ENCODE results near the gene BRD4.
"Not testable (repeated sequence)": the region's sequence is repeated elsewhere in the genome, so short reads cannot be mapped to it uniquely, and the experiment has no call there.

BRD4 gene

GRCh38 chr19:15372891-15373301, 40.6 kb upstream of the BRD4 start:
- 96% methylated on average over 30 of the region's 30 CpGs for WGBS, 2 experiments

GRCh38 chr19:15372470-15372869, 40.1 kb upstream of the BRD4 start:
- Histone ChIP-seq H3K36me3 (ENCODE audit: control insufficient read depth, insufficient read depth, low read length) (peaks cover 51% of the 10 kb centered on the region), H3K27me3 (ENCODE audit: control insufficient read depth, insufficient read depth, low read length, poor library complexity, severe bottlenecking) (no peaks in the 10 kb centered on the region), H3K4me1 (ENCODE audit: control insufficient read depth, insufficient read depth, low read length) (no peaks in the 10 kb centered on the region), H3K9me3 (ENCODE audit: control insufficient read depth, low read length) (no peaks in the 10 kb centered on the region), H3K27ac (ENCODE audit: insufficient read depth, low read depth, low read length, poor library complexity, severe bottlenecking) (no peak overlapping the region), H3K4me3 (ENCODE audit: insufficient read depth, low read depth, low read length) (no peak overlapping the region)
- 97% methylated on average over 14 of the region's 14 CpGs for WGBS, 2 experiments

More at GRCh38 chr19:15372891-15373301, 40.6 kb upstream of the BRD4 start:
- no peak overlapping the region for H3K27ac ChIP-seq (ENCODE audit: insufficient read depth, low read depth, low read length, poor library complexity, severe bottlenecking)
- no peaks in the 10 kb centered on the region for H3K27me3 ChIP-seq (ENCODE audit: control insufficient read depth, insufficient read depth, low read length, poor library complexity, severe bottlenecking)
- no peaks in the 10 kb centered on the region for H3K4me1 ChIP-seq (ENCODE audit: control insufficient read depth, insufficient read depth, low read length)
- H3K36me3 ChIP-seq (ENCODE audit: control insufficient read depth, insufficient read depth, low read length), result peaks cover 47% of the 10 kb centered on the region
- no peak overlapping the region for H3K4me3 ChIP-seq (ENCODE audit: insufficient read depth, low read depth, low read length)
- H3K9me3 ChIP-seq (ENCODE audit: control insufficient read depth, low read length), result no peaks in the 10 kb centered on the region

GRCh38 chr19:15371786-15372380, 39.5 kb upstream of the BRD4 start:
- 92 to 96% methylated on average over 17 of the region's 17 CpGs for WGBS, 2 experiments
- no peak overlapping the region for H3K27ac ChIP-seq (ENCODE audit: insufficient read depth, low read depth, low read length, poor library complexity, severe bottlenecking)
- H3K9me3 ChIP-seq (ENCODE audit: control insufficient read depth, low read length), result no peaks in the 10 kb centered on the region
- H3K27me3 ChIP-seq (ENCODE audit: control insufficient read depth, insufficient read depth, low read length, poor library complexity, severe bottlenecking), result no peaks in the 10 kb centered on the region
- no peak overlapping the region for H3K4me3 ChIP-seq (ENCODE audit: insufficient read depth, low read depth, low read length)
- H3K4me1 ChIP-seq (ENCODE audit: control insufficient read depth, insufficient read depth, low read length), result no peaks in the 10 kb centered on the region
- peaks cover 55% of the 10 kb centered on the region for H3K36me3 ChIP-seq (ENCODE audit: control insufficient read depth, insufficient read depth, low read length)

- 97 to 98% methylated on average over 7 of the region's 7 CpGs for WGBS, 2 experiments
- Histone ChIP-seq H3K4me1 (ENCODE audit: control insufficient read depth, insufficient read depth, low read length) (no peaks in the 10 kb centered on the region), H3K36me3 (ENCODE audit: control insufficient read depth, insufficient read depth, low read length) (peaks cover 55% of the 10 kb centered on the region), H3K4me3 (ENCODE audit: insufficient read depth, low read depth, low read length) (no peak overlapping the region), H3K27ac (ENCODE audit: insufficient read depth, low read depth, low read length, poor library complexity, severe bottlenecking) (no peak overlapping the region), H3K9me3 (ENCODE audit: control insufficient read depth, low read length) (no peaks in the 10 kb centered on the region), H3K27me3 (ENCODE audit: control insufficient read depth, insufficient read depth, low read length, poor library complexity, severe bottlenecking) (no peaks in the 10 kb centered on the region)
Measured at GRCh38 chr19:15371119-15371518, 38.8 kb upstream of the BRD4 start.

- no peak overlapping the region for H3K4me3 ChIP-seq (ENCODE audit: insufficient read depth, low read depth, low read length)
- no peak overlapping the region for H3K27ac ChIP-seq (ENCODE audit: insufficient read depth, low read depth, low read length, poor library complexity, severe bottlenecking)
- no peaks in the 10 kb centered on the region for H3K9me3 ChIP-seq (ENCODE audit: control insufficient read depth, low read length)
- H3K4me1 ChIP-seq (ENCODE audit: control insufficient read depth, insufficient read depth, low read length), result no peaks in the 10 kb centered on the region
- WGBS, 2 experiments, result 95 to 98% methylated on average over 9 of the region's 9 CpGs
- H3K36me3 ChIP-seq (ENCODE audit: control insufficient read depth, insufficient read depth, low read length), result peaks cover 65% of the 10 kb centered on the region
- no peaks in the 10 kb centered on the region for H3K27me3 ChIP-seq (ENCODE audit: control insufficient read depth, insufficient read depth, low read length, poor library complexity, severe bottlenecking)
Measured at GRCh38 chr19:15369594-15369891, 37.2 kb upstream of the BRD4 start.

- WGBS, 2 experiments, result 96% methylated on average over 35 of the region's 35 CpGs
- peaks cover 68% of the 10 kb centered on the region for H3K36me3 ChIP-seq (ENCODE audit: control insufficient read depth, insufficient read depth, low read length)
Measured at GRCh38 chr19:15368798-15369593, 36.7 kb upstream of the BRD4 start.

GRCh38 chr19:15368051-15368632, 35.8 kb upstream of the BRD4 start:
- peaks cover 68% of the 10 kb centered on the region for H3K36me3 ChIP-seq (ENCODE audit: control insufficient read depth, insufficient read depth, low read length)
- 94% methylated on average over 24 of the region's 24 CpGs for WGBS, 2 experiments

More at GRCh38 chr19:15368798-15369593, 36.7 kb upstream of the BRD4 start:
- Histone ChIP-seq H3K4me3 (ENCODE audit: insufficient read depth, low read depth, low read length) (no peak overlapping the region), H3K4me1 (ENCODE audit: control insufficient read depth, insufficient read depth, low read length) (no peaks in the 10 kb centered on the region), H3K9me3 (ENCODE audit: control insufficient read depth, low read length) (no peaks in the 10 kb centered on the region), H3K27me3 (ENCODE audit: control insufficient read depth, insufficient read depth, low read length, poor library complexity, severe bottlenecking) (no peaks in the 10 kb centered on the region), H3K27ac (ENCODE audit: insufficient read depth, low read depth, low read length, poor library complexity, severe bottlenecking) (no peak overlapping the region)

GRCh38 chr19:15367439-15367838, 35.1 kb upstream of the BRD4 start:
- Histone ChIP-seq H3K36me3 (ENCODE audit: control insufficient read depth, insufficient read depth, low read length) (peaks cover 64% of the 10 kb centered on the region), H3K27me3 (ENCODE audit: control insufficient read depth, insufficient read depth, low read length, poor library complexity, severe bottlenecking) (no peaks in the 10 kb centered on the region), H3K9me3 (ENCODE audit: control insufficient read depth, low read length) (no peaks in the 10 kb centered on the region), H3K4me3 (ENCODE audit: insufficient read depth, low read depth, low read length) (no peak overlapping the region), H3K27ac (ENCODE audit: insufficient read depth, low read depth, low read length, poor library complexity, severe bottlenecking) (no peak overlapping the region), H3K4me1 (ENCODE audit: control insufficient read depth, insufficient read depth, low read length) (no peaks in the 10 kb centered on the region)
- 93 to 97% methylated on average over 3 of the region's 3 CpGs for WGBS, 2 experiments

More at GRCh38 chr19:15368051-15368632, 35.8 kb upstream of the BRD4 start:
- Histone ChIP-seq H3K4me1 (ENCODE audit: control insufficient read depth, insufficient read depth, low read length) (no peaks in the 10 kb centered on the region), H3K27ac (ENCODE audit: insufficient read depth, low read depth, low read length, poor library complexity, severe bottlenecking) (no peak overlapping the region), H3K9me3 (ENCODE audit: control insufficient read depth, low read length) (no peaks in the 10 kb centered on the region), H3K4me3 (ENCODE audit: insufficient read depth, low read depth, low read length) (no peak overlapping the region), H3K27me3 (ENCODE audit: control insufficient read depth, insufficient read depth, low read length, poor library complexity, severe bottlenecking) (no peaks in the 10 kb centered on the region)

- peaks cover 64% of the 10 kb centered on the region for H3K36me3 ChIP-seq (ENCODE audit: control insufficient read depth, insufficient read depth, low read length)
Measured at GRCh38 chr19:15365264-15365663, 32.9 kb upstream of the BRD4 start.

GRCh38 chr19:15363791-15364190, 31.5 kb upstream of the BRD4 start:
- H3K4me3 ChIP-seq (ENCODE audit: insufficient read depth, low read depth, low read length); H3K9me3 ChIP-seq (ENCODE audit: control insufficient read depth, low read length); H3K27ac ChIP-seq (ENCODE audit: insufficient read depth, low read depth, low read length, poor library complexity, severe bottlenecking); H3K27me3 ChIP-seq (ENCODE audit: control insufficient read depth, insufficient read depth, low read length, poor library complexity, severe bottlenecking); H3K4me1 ChIP-seq (ENCODE audit: control insufficient read depth, insufficient read depth, low read length): not testable (repeated sequence)
- 92% methylated on average over 2 of the region's 3 CpGs; no CpG with 5 or more reads in 1 of the 2 experiments for WGBS, 2 experiments
- peaks cover 56% of the 10 kb centered on the region for H3K36me3 ChIP-seq (ENCODE audit: control insufficient read depth, insufficient read depth, low read length)

More at GRCh38 chr19:15365264-15365663, 32.9 kb upstream of the BRD4 start:
- no peak overlapping the region for H3K4me3 ChIP-seq (ENCODE audit: insufficient read depth, low read depth, low read length)
- no peaks in the 10 kb centered on the region for H3K9me3 ChIP-seq (ENCODE audit: control insufficient read depth, low read length)
- H3K27ac ChIP-seq (ENCODE audit: insufficient read depth, low read depth, low read length, poor library complexity, severe bottlenecking), result no peak overlapping the region
- H3K27me3 ChIP-seq (ENCODE audit: control insufficient read depth, insufficient read depth, low read length, poor library complexity, severe bottlenecking), result no peaks in the 10 kb centered on the region
- H3K4me1 ChIP-seq (ENCODE audit: control insufficient read depth, insufficient read depth, low read length), result no peaks in the 10 kb centered on the region
- WGBS, 2 experiments, result 96% methylated on average over 6 of the region's 6 CpGs
